Epithelial cell of prostate (primary cell): ENCODE measurements around the gene KIFC1.

ENCODE experiments used
- DNase-seq: peaks from one replicate; pipeline ENCODE4 v3.0.0-alpha.2; 2011; ENCODE audit warnings: low read depth, low spot score
- H3K27ac ChIP-seq: fragments of 450-650 bp; 2 replicates; pipeline ENCODE4 v1.5.1; 2017; ENCODE audit warnings: mild to moderate bottlenecking

The KIFC1 gene

DNA sequence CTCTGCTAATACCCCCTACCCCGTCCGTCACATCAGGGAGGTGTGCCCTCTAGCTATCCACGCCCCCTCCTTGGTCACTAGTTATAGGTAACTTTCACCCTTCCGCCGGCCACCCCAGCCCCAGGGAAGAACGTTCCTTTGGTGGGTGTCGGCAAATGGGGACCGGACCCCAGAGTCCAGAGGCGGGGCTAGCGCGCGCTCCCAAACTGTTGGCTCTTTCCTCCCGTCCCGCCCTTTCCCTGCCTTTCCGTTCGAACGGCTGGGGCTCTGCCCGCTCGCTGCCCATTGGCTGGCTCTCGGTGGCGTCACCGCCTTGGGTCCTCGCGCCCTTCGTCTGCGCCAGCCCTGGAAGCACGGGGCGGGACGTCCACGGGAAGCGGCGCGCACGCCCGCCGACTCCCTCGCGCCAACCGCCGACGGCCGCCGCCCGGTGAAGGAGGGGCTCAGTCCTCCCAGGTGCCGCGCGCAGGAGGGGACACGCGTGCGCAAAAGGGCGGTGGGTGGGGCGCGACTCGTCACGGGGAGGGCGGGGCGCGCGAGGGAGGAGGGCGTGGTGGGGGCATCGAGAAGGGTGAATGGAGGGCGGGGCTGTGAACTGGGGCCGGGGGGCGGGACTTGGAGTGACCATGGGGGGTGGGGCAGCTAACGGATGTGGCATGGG, 18.6 kb downstream of the KIFC1 start:
- DNase-seq: peak; percentile 94

DNA sequence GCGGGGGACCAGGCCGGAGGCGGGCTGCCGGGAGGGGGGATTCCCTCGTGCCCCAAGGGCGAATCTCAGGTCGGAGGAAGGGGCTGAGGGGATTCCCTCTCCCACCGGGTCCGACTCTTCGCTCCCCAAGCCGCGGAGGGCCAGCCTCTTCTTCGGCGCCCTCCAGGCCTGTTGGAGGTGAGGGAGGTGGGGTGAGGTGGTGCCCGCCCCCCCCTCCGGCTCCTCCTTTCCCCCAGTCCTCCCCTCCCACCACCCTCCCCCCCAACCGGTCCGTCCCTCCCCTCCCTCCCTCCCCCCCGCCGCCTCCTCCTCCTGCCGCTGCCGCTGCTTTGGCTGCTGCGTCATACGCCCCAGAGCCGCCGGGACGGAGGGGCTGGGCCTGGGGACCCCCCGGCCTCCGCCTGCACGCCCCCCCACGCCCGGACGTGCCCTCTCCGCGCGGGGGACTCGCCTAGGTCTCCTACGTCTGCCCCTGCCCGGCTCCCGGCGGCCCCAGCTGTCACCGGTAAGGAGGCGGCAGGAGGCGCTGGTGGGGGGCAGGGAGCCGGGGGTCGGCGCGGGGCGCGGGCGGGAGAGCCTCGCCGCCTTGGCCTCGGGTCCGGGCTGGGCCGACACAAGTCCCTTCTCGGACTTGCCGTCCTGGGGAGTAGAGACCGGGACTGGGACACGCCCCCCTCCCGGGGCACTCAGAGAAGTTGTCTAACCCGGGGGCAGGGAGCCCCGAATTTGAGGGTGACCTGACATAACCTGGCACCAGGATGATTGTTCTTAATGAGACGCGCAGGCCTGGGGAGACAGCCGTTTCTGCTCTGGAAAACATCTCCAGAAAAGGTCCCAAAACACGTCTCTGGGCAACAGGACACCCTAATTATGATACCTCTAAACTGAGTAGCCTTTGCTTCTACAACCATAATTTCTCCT, 19.3 kb downstream of the KIFC1 start, which contains the start of gene PHF1:
Gene PHF1, plus strand, starts transcription at position 304 of the 921 bp plus-strand sequence. CDS start 1,250 bp downstream, outside the sequence.
- DNase-seq: peak; percentile 44

More for the DNA sequence above, 18.6 kb downstream of the KIFC1 start:
- H3K27ac ChIP-seq: peak overlapping the region; percentile 68

GRCh38 chr6:33411632-33412005, 20.0 kb downstream of the KIFC1 start:
- DNase-seq: no peak
- H3K27ac ChIP-seq: peak overlapping the region; percentile 68

More for the DNA sequence above, 19.3 kb downstream of the KIFC1 start, which contains the start of gene PHF1:
- H3K27ac ChIP-seq: peak within 1 kb of the TSS; percentile 68

DNA sequence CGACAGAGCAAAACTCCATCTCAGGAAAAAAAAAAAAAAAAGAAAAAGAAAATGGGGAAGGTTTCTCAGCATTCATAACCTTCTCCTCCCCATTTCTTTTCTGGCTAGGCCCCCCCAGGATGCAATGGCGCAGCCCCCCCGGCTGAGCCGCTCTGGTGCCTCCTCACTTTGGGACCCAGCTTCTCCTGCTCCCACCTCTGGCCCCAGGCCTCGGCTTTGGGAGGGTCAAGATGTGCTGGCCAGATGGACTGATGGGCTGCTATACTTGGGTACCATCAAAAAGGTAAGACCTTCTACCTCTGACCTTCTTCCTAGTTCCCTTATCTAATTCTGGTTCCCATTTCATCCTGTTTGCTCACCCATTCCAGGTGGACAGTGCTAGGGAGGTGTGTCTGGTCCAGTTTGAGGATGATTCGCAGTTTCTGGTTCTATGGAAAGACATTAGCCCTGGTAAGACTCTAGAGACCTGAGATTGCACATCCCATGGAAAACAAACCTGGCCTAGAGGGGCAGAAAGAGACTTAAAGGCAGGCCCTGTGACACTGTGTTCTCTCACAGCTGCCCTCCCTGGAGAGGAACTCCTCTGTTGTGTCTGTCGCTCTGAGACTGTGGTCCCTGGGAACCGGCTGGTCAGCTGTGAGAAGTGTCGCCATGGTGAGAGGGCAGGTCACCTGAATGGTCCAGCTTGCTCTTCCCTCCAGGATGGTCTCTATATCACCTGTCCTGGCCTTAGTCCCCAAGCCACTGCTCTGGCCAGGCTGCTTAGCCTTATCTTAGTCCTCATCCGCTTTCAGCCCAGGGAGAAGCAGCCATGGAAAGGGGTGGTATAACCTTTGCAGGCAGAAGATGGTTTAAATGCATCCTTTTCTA, 20.8 kb downstream of the KIFC1 start:
- no peak for DNase-seq

DNA sequence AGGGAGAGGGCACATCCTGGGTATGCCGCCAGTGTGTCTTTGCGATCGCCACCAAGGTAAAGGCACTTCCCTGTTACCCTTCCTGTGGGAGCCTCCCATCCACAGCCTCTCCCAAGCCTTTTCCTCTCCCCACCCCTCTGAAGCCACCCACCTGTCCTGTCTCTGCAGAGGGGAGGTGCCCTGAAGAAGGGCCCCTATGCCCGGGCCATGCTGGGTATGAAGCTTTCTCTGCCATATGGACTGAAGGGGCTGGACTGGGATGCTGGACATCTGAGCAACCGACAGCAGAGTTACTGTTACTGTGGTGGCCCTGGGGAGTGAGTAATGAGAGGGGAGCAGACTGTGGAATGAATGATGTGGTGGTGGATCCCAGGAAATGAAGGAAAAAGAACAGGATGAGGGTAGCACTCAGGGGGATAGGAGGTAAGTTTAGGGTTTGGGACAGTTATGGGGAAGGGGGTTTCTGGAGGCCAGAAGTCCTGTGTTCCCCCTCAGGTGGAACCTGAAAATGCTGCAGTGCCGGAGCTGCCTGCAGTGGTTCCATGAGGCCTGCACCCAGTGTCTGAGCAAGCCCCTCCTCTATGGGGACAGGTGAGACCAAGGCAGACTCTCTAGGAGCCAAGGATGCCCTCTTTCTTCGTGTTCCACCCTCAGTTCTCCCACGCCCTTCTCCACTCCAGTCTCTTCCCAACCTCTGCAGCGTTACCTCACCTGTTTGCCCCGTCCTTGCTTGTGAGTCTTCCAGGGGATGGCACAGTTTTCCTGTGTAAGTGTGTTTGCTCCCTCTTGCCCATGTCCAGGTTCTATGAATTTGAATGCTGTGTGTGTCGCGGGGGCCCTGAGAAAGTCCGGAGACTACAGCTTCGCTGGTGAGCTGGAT, 21.9 kb downstream of the KIFC1 start:
- DNase-seq: no peak
- H3K27ac ChIP-seq: no peak overlapping the region

More for the DNA sequence above, 20.8 kb downstream of the KIFC1 start:
- no peak overlapping the region for H3K27ac ChIP-seq

DNA sequence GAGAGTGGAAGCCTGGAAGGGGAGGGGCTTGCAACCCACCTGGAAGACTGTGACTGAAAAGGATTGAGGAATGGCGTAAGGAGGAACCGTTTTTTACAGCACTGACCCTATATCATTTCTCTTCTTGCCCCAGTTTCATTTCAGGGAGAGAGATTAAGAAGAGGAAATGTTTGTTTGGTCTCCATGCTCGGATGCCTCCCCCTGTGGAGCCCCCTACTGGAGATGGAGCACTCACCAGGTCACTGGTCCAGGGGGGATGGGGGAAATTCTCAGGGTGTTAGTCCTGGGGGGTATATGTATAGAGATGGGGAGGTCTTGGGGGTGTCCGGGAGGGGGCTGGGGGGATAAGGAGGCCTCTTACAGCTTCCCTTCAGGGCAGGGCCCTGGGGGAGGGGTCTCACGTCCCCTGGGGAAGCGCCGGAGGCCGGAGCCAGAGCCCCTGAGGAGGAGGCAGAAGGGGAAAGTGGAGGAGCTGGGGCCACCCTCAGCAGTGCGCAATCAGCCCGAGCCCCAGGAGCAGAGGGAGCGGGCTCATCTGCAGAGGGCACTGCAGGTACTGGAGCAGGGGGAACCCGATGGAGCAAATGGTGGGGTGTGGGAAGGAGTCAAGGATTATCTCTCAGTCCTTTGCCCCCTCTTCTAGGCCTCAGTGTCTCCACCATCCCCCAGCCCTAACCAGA, 23.1 kb downstream of the KIFC1 start:
- no peak for DNase-seq
- H3K27ac ChIP-seq: no peak overlapping the region

- no peak for DNase-seq
- H3K27ac ChIP-seq: peak overlapping the region; percentile 90
These were observed 24.2 kb downstream of the KIFC1 start for GRCh38 chr6:33415831-33416230.

DNA sequence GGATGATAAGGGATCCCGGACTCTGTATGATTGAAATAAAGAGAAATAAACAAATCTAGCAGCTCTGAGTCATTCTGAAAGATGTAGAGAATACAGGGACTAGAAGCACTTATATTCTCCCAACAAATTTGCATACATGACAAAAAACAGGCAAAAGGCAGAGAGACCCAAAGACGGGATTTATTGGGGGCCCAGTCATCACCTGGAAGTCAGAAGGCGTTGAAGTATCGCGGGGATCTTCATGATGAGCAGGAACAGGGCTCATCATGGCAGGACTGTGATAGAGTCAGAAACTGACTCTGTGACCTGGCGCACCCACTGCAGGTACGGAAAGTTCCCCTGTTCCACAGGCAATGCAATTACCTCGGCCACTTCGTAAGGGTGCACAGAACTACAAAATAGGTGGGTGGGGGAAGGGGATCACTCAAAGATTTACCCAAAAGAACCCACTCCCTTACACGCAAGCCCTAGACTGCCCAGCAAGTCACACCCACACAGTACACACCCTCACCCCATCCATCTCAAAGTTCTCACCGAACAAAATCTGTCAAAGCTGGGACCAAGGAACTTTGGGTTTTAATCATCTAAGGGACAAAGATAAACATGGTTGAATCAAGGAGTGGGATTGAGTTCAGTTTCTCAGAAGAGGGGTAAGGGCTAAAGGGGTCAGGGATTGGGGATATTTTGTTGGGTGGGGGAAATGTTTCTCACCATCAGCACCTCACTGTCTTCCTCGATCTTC, 24.9 kb downstream of the KIFC1 start:
- DNase-seq: no peak
- peak overlapping the region; percentile 90 for H3K27ac ChIP-seq

GRCh38 chr6:33417128-33417902, 25.7 kb downstream of the KIFC1 start:
- no peak for DNase-seq
- H3K27ac ChIP-seq: peak overlapping the region; percentile 90

GRCh38 chr6:33417903-33418689, 26.5 kb downstream of the KIFC1 start, which contains the start of gene CUTA:
CUTA (minus strand) TSS chr6:33418107; CDS start chr6:33418000, 107 bp downstream.
- peak within 1 kb of the TSS; percentile 90 for H3K27ac ChIP-seq
- peak; percentile 100 for DNase-seq

DNA sequence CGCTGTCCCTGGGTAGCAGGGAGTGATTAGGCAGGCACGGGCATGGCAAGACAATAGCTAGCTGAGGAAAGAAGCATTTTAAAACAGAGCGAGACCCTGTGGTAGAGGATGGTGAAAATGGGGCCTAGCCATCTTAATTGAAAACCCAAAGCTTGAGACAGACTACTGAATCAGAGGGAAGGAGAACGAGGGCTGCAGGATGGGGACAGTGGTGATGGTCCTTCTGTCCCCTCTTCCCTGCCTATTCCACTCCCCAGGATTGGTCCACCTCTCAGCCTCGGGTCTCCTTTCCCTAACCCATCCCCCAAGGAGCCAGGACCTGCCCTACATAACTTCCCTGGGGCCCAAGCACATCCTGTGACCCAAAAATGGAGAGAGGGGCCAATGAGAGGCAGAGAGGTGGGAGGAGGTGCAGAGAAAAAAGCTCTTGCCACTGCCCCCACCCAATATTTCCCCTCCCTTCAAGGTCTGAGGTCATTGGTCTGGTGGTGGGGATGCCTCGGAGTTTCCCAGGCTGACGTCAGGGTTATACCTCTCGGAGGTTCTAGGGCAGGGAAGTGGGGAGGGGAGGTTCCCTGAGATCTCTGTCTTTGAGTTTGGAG, 27.2 kb downstream of the KIFC1 start:
- H3K27ac ChIP-seq: peak overlapping the region; percentile 90
- DNase-seq: no peak

- H3K27ac ChIP-seq: peak within 1 kb of the TSS; percentile 90
- DNase-seq: no peak
These were observed 28.2 kb downstream of the KIFC1 start, which contains the start of gene SYNGAP1 for GRCh38 chr6:33419580-33420490. SYNGAP1 (plus strand) TSS chr6:33420065; CDS start chr6:33420265, 200 bp downstream.

DNA sequence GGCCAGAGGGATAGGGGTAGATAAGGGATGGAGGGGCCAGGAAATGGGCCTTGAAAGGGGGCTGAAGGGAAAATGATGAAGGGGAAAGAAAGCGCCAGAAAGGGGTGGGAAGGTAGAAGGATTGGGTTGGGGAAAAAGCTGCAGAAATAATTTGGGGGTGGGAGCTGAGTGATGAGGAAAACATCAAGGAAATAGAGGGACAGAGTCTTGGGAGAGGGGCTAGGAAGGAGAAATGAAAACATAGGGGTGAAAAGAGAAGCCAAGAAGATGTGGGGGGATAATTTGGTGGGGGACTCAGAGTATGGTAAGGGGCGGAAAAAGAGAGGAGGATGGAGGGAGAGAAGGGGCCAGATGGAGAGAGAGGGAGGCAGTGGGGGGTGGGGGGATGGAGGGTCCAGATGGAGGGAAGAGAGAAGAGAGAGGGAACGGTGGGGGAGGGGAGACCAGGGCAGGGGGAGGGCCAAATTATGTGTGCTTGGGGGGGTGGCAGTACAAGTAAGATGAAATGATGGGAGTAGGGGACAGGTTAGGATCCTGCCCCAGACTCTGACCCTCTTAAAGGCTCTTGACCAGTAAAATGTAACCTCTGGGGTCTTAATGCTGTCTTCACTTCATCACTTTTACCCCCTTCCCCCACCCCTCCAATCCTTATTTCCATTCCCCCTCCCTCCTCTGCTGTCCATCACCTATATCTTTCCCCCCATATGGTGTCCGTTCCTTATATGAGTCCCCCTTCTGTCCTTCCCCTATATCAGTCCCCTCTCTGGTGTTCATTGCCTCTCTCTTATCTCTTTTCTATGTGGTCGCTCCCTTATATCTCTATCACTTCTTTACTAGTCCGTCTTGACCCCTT, 29.1 kb downstream of the KIFC1 start:
- no peak for DNase-seq
- no peak overlapping the region for H3K27ac ChIP-seq

GRCh38 chr6:33421344-33421643, 29.7 kb downstream of the KIFC1 start:
- H3K27ac ChIP-seq: no peak overlapping the region
- no peak for DNase-seq
